Tibial artery (tissue), 4 donors: ENCODE results near the gene IGF2R.

Experiments used
- DNase-seq, 2 donors: peaks; one replicate each; pipeline ENCODE4 v3.0.0-alpha.2; 2019
- H3K27ac ChIP-seq, 2 donors: fragments of 200-600 bp; sonication (generic) in 1 of 2; 1 replicate in 1 of 2; 2 replicates in 1 of 2; pipeline ENCODE4 v1.5.1; 2018 to 2019; ENCODE audit warnings: mild to moderate bottlenecking in 1 of 2
- H3K27me3 ChIP-seq, 2 donors: fragments of 200-600 bp; sonication (generic) in 1 of 2; one replicate each; pipeline versions ENCODE4 v1.5.1 to v1.6.0; 2016 to 2019
- H3K36me3 ChIP-seq, 3 donors: fragments of 200-600 bp; sonication (generic) in 2 of 3; one replicate each; pipeline ENCODE4 v1.5.1; 2016 to 2019; ENCODE audit warnings: mild to moderate bottlenecking in 2 of 3
- H3K4me1 ChIP-seq, 4 donors: fragments of 200-600 bp; sonication (generic) in 2 of 4; 1 replicate in 3 of 4; 2 replicates in 1 of 4; pipeline ENCODE4 v1.5.1; 2016 to 2019
- H3K4me3 ChIP-seq, 2 donors: fragments of 200-600 bp; sonication (generic) in 1 of 2; 1 replicate in 1 of 2; 2 replicates in 1 of 2; pipeline ENCODE4 v1.5.1; 2018 to 2019; ENCODE audit warnings: mild to moderate bottlenecking in 2 of 2
- H3K9me3 ChIP-seq, 3 donors: fragments of 200-600 bp; sonication (generic) in 1 of 3; one replicate each; pipeline ENCODE4 v1.5.1; 2016 to 2019
- intact Hi-C: fragments of 100-400 bp; cut with DNase I; formaldehyde crosslinking; loops from one replicate; pipeline ENCODE4 v1.15.0; 2023; ENCODE audit warnings: low total_unique reads
- TF ChIP-seq, protein P1 (sequence below), 2 experiments: fragments of 200-600 bp in 1 of 2; fragments of 450-650 bp in 1 of 2; IDR thresholded peaks; one replicate each; pipeline ENCODE4 v1.5.1; 2017 to 2019; ENCODE audit warnings: antibody characterized with exemption in 2 of 2, mild to moderate bottlenecking in 1 of 2, moderate library complexity in 1 of 2

IGF2R gene

DNA sequence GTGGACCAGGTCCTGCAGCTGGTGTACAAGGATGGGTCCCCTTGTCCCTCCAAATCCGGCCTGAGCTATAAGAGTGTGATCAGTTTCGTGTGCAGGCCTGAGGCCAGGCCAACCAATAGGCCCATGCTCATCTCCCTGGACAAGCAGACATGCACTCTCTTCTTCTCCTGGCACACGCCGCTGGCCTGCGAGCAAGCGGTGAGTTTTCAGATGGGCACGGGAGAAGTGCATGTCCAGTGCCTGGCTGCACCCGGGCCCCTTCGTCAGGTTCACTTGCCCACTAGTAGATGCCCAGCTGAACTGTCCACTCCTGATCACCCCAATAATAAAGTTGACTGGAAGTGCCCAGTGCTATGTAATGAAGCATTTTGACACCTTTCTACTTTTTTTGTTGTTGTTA is 104.4 kb downstream of the IGF2R start:
- H3K27me3 ChIP-seq, result no peaks in the 10 kb centered on the region
- DNase-seq, result no peak
- H3K27ac ChIP-seq, result no peak overlapping the region
- peaks cover 79 to 98% (median 87%) of the 10 kb centered on the region in 3 donors for H3K36me3 ChIP-seq
- H3K4me1 ChIP-seq, result no peaks in the 10 kb centered on the region
- TF ChIP-seq, protein P1, sequence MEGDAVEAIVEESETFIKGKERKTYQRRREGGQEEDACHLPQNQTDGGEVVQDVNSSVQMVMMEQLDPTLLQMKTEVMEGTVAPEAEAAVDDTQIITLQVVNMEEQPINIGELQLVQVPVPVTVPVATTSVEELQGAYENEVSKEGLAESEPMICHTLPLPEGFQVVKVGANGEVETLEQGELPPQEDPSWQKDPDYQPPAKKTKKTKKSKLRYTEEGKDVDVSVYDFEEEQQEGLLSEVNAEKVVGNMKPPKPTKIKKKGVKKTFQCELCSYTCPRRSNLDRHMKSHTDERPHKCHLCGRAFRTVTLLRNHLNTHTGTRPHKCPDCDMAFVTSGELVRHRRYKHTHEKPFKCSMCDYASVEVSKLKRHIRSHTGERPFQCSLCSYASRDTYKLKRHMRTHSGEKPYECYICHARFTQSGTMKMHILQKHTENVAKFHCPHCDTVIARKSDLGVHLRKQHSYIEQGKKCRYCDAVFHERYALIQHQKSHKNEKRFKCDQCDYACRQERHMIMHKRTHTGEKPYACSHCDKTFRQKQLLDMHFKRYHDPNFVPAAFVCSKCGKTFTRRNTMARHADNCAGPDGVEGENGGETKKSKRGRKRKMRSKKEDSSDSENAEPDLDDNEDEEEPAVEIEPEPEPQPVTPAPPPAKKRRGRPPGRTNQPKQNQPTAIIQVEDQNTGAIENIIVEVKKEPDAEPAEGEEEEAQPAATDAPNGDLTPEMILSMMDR (IDR thresholded peaks at IDR 0.05), result no peak
- no peaks in the 10 kb centered on the region for H3K9me3 ChIP-seq
- no peak overlapping the region for H3K4me3 ChIP-seq
- intact Hi-C loops, result loop anchor here (10.0 kb wide), 1 partner anchor 208 kb away; no protein-coding TSS in a partner anchor

DNA sequence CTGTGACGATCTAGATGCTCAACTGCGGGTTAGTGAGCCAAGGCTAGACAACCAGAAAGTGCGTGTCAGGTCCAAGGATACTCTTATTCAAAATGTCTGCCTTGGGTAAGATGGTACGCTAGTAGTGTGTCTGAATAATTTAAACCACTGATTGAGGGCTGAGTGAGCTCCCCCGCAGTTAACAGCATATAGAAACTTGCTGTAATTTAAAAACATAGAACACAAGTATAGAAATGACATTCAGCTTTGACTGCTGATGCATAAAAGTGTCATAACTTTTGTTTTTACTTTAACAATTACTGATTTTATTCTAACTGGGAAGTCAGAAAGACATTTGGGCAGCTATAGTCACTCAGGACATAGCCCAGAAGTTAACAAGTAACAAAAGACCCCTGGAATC is 107.1 kb downstream of the IGF2R start:
- no peak overlapping the region for H3K4me3 ChIP-seq
- intact Hi-C loops, result loop anchor here (10.0 kb wide), 1 partner anchor 211 kb away; no protein-coding TSS in a partner anchor
- H3K4me1 ChIP-seq, result no peaks in the 10 kb centered on the region
- no peaks in the 10 kb centered on the region for H3K9me3 ChIP-seq
- H3K36me3 ChIP-seq, result peaks cover 80 to 98% (median 87%) of the 10 kb centered on the region in 3 donors
- TF ChIP-seq, protein P1 (IDR thresholded peaks at IDR 0.05), result no peak
- no peaks in the 10 kb centered on the region for H3K27me3 ChIP-seq
- DNase-seq, result no peak
- H3K27ac ChIP-seq, result no peak overlapping the region

DNA sequence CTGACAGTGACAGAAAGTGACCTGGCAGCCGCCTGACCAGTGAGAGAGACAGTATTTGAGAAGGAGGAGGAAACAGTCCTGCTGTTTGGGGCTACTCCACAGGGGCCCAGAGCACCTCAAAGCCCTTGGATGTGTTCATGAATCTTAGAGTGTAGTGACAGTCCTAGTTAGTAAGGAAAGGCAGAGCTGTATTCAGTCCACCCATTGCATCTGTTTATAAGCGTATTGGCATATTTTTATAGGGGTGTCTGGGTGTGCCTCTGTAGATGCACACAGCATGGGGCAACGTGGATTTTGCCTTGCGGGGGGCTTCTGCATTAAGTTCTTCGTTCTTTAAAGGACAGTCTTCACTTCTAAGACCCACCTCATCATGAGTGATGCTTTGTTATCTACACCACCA is 108.1 kb downstream of the IGF2R start:
- TF ChIP-seq, protein P1 (IDR thresholded peaks at IDR 0.05), result no peak
- no peak overlapping the region for H3K27ac ChIP-seq
- intact Hi-C loops, result loop anchor here (10.0 kb wide), 1 partner anchor 212 kb away; no protein-coding TSS in a partner anchor
- H3K27me3 ChIP-seq, result no peaks in the 10 kb centered on the region
- no peaks in the 10 kb centered on the region for H3K9me3 ChIP-seq
- H3K4me1 ChIP-seq, result no peaks in the 10 kb centered on the region
- H3K36me3 ChIP-seq, result peaks cover 79 to 98% (median 86%) of the 10 kb centered on the region in 3 donors
- H3K4me3 ChIP-seq, result no peak overlapping the region
- DNase-seq, result no peak

DNA sequence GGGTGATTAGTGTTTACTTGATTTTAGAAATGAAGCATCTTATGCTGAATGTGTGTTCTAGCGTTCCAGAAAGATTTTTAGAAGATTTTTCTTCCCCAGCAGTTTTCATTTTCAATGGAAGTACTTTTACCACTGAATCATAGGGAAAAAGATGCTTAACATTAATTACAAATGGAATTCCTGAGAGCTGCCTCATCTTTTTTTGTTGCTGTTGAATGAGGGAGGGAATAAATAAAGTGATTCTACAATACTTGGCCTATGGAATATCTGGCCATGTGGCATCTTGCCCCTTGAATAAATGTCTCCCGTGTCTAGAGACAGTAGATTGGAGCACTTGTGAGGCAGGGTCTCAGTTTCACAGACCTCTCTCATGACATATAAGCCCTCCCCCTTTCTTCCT is 108.6 kb downstream of the IGF2R start:
- Histone ChIP-seq H3K36me3 (peaks cover 78 to 98% (median 85%) of the 10 kb centered on the region in 3 donors), H3K4me1 (no peaks in the 10 kb centered on the region), H3K27me3 (no peaks in the 10 kb centered on the region), H3K9me3 (no peaks in the 10 kb centered on the region), H3K4me3 (no peak overlapping the region), H3K27ac (no peak overlapping the region)
- intact Hi-C loops, result loop anchor here (10.0 kb wide), 1 partner anchor 213 kb away; no protein-coding TSS in a partner anchor
- TF ChIP-seq, protein P1 (IDR thresholded peaks at IDR 0.05), result no peak
- no peak for DNase-seq

DNA sequence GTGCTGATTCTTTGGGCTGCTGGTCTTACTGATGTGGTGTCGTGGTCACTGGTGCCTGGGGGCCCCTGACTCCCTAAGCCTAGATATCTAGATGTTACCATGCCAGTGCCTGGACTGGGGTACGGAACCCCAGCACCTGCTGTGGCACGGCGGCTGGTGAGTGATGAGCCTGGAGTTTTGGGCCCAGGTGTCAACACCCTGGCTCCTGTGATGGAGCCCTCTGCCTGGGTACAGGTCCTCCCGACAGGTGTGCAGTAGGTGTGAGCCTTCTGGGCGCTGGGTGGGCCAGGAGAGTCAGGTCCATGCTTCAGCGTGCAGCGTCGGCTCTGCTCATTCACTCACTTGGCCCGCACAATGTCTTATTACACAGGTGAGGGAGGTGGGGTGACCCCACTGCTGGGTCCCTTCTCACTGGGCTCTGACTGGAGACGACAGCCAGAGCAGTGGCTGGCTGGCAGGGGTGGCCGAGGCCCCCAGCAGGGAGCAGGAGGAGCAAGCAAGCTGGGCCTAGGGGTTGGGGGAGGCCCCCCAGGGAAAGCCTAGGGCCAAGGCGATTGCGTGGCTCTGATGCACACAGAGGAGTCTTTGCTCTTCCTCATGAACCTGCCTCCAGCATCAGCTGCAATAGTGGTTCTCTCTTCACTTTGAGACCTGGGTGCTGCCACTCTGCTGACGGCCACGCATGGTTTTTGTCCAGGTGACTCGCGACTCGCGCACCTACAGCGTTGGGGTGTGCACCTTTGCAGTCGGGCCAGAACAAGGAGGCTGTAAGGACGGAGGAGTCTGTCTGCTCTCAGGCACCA is 110.2 kb downstream of the IGF2R start:
- H3K36me3 ChIP-seq, result peaks cover 71 to 98% (median 78%) of the 10 kb centered on the region in 3 donors

More for the DNA sequence above, 110.2 kb downstream of the IGF2R start:
- H3K4me3 ChIP-seq, result no peak overlapping the region
- intact Hi-C loops, result loop anchor here (10.0 kb wide), 1 partner anchor 214 kb away; no protein-coding TSS in a partner anchor
- H3K27ac ChIP-seq, result no peak overlapping the region
- no peak for DNase-seq
- no peaks in the 10 kb centered on the region for H3K9me3 ChIP-seq
- H3K4me1 ChIP-seq, result no peaks in the 10 kb centered on the region
- no peaks in the 10 kb centered on the region for H3K27me3 ChIP-seq
- TF ChIP-seq, protein P1 (IDR thresholded peaks at IDR 0.05), result no peak
